Spleen (tissue), 11 donors: ENCODE data around the gene FBXO15. TPM values are rescaled to one million over a fixed set of nuclear protein-coding genes. Genes with fewer than 3 reads are reported as not detected.

Experiments
- DNase-seq: peaks from one replicate; pipeline ENCODE4 v3.0.0-alpha.2; 2020
- H3K27ac ChIP-seq, 8 donors: fragments of 200-600 bp; sonication (generic) in 7 of 8; 1 replicate in 4 of 8; 2 replicates in 4 of 8; pipeline versions ENCODE4 v1.5.0 to v1.8.0; 2016 to 2021; ENCODE audit warnings: inconsistent platforms in 4 of 8, mild to moderate bottlenecking in 4 of 8, moderate library complexity in 1 of 8
- H3K27me3 ChIP-seq, 7 donors: fragments of 200-600 bp; sonication (generic) in 6 of 7; replicated peaks in 1 of 7; 1 replicate in 4 of 7; 2 replicates in 3 of 7; pipeline versions ENCODE4 v1.5.0 to v1.8.0; 2016 to 2021; ENCODE audit warnings: inconsistent platforms in 3 of 7, mild to moderate bottlenecking in 1 of 7
- H3K36me3 ChIP-seq, 6 donors: fragments of 200-600 bp; sonication (generic) in 5 of 6; 1 replicate in 4 of 6; 2 replicates in 2 of 6; pipeline versions ENCODE4 v1.5.0 to v1.8.0; 2016 to 2021; ENCODE audit warnings: inconsistent platforms in 2 of 6
- H3K4me1 ChIP-seq, 6 donors: fragments of 200-600 bp; sonication (generic) in 5 of 6; 1 replicate in 3 of 6; 2 replicates in 3 of 6; pipeline versions ENCODE4 v1.5.0 to v1.8.0; 2016 to 2021; ENCODE audit warnings: inconsistent platforms in 3 of 6
- H3K4me3 ChIP-seq, 8 donors: fragments of 200-600 bp; sonication (generic) in 7 of 8; 1 replicate in 4 of 8; 2 replicates in 4 of 8; pipeline versions ENCODE4 v1.5.0 to v1.8.0; 2016 to 2021; ENCODE audit warnings: inconsistent platforms in 4 of 8, mild to moderate bottlenecking in 4 of 8, moderate library complexity in 2 of 8
- H3K9me3 ChIP-seq, 8 donors: fragments of 200-600 bp; sonication (generic) in 7 of 8; 1 replicate in 4 of 8; 2 replicates in 4 of 8; pipeline versions ENCODE4 v1.5.0 to v1.8.0; 2016 to 2021; ENCODE audit warnings: inconsistent platforms in 4 of 8
- POLR2A ChIP-seq, 3 donors: fragments of 450-650 bp; IDR thresholded peaks; one replicate each; pipeline ENCODE4 v1.5.1; 2017; ENCODE audit warnings: antibody characterized with exemption in 3 of 3, mild to moderate bottlenecking in 1 of 3
- POLR2AphosphoS5 ChIP-seq, 3 donors: sonication (generic); formaldehyde crosslinking; IDR thresholded peaks; one replicate each; pipeline ENCODE4 v1.5.1; 2017; ENCODE audit warnings: antibody characterized with exemption in 3 of 3
- WGBS, 5 donors: extraction: QIAGEN DNeasy Blood & Tissue Kit in 3 of 5; methylation state at CpG; one replicate each; pipeline versions ENCODE4 v1.1.5 to v1.1.7; 2013 to 2018; 5-methylcytosine and 5-hydroxymethylcytosine counted together
- intact Hi-C: fragments of 100-400 bp; cut with DNase I; formaldehyde crosslinking; loops from one replicate; pipeline ENCODE4 v1.15.0; 2023; ENCODE audit warnings: low total_unique reads
- polyA plus RNA-seq, 3 donors: library from polyadenylated mRNA; stranded (reverse); fragments of 200-250 nt; gene quantifications; one replicate each; pipeline ENCODE4 v1.2.1, GENCODE V29; 2013
- total RNA-seq, 7 donors: library from RNA; depleted of rRNA in 3 of 7; stranded (reverse); fragments of >200 nt in 3 of 7; fragmentation: NEBNext Ultra II Directional in 4 of 7; extraction: Animal tissue kit (Norgen Biotek cat#: 25700) in 4 of 7; gene quantifications; one replicate each; pipeline versions ENCODE4 v1.1.0 to v1.2.1, GENCODE V29; 2016 to 2021
- TF ChIP-seq, protein P1 (sequence below), 11 experiments: fragments of 200-600 bp in 7 of 11; fragments of 450-650 bp in 4 of 11; sonication (generic) in 4 of 11; IDR thresholded peaks in 8 of 11; conservative IDR thresholded peaks in 3 of 11; 1 replicate in 7 of 11; 2 replicates in 4 of 11; pipeline versions ENCODE4 v1.4.0 to v1.8.0; 2016 to 2021; ENCODE audit warnings: antibody characterized with exemption in 11 of 11, inconsistent platforms in 4 of 11, mild to moderate bottlenecking in 1 of 11
- donor health status: healthy with polysubstance abuse.
- donor health status: DM: no; HTN: no; CAD: no; lungs with moderate emphysema.
- donor health status: DM: no; HTN: no; CAD: no.
- donor health status: Bipolar disorder and iron deficiency.
- donor health status: healthy.
- donor health status: DM: no; HTN: no; CAD: no.
- donor health status: DM: yes; HTN: yes; CAD: no.

FBXO15 gene
- total and polyA plus RNA-seq, 10 donors = 0.28 to 3.5 (median 1.1) TPM

DNA sequence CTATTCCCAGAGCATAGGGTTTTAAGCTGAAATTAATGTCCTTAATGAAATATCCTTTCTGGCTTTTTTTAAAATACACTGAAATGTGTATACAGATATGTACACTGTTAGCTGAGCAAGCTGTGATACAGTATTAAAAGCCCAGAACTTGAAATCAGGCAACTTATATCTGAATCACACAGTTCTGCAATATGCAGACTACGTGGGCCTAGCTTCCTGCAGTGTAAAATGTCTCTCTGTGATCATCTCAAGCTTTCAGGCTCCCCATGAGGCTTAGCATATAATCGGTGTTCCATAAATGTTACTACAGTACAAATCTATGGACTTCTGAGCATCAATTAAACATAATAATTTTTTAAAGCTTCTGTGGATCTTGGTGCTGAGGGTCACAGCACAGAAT lies 8.2 kb downstream of the FBXO15 start:
- no peak for DNase-seq
- 67 to 84% (median 78%) methylated on average over 2 of the region's 2 CpGs for WGBS, 5 donors
- TF ChIP-seq, protein P1, sequence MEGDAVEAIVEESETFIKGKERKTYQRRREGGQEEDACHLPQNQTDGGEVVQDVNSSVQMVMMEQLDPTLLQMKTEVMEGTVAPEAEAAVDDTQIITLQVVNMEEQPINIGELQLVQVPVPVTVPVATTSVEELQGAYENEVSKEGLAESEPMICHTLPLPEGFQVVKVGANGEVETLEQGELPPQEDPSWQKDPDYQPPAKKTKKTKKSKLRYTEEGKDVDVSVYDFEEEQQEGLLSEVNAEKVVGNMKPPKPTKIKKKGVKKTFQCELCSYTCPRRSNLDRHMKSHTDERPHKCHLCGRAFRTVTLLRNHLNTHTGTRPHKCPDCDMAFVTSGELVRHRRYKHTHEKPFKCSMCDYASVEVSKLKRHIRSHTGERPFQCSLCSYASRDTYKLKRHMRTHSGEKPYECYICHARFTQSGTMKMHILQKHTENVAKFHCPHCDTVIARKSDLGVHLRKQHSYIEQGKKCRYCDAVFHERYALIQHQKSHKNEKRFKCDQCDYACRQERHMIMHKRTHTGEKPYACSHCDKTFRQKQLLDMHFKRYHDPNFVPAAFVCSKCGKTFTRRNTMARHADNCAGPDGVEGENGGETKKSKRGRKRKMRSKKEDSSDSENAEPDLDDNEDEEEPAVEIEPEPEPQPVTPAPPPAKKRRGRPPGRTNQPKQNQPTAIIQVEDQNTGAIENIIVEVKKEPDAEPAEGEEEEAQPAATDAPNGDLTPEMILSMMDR (IDR thresholded peaks at IDR 0.05 in 8 of 11, conservative IDR thresholded peaks at IDR 0.05 in 3 of 11) = no peak
- TF ChIP-seq POLR2A (IDR thresholded peaks at IDR 0.05) (no peak), POLR2AphosphoS5 (IDR thresholded peaks at IDR 0.05) (no peak)
- Histone ChIP-seq H3K4me3 (no peak overlapping the region), H3K9me3 (no peaks in the 10 kb centered on the region), H3K27ac (no peak overlapping the region), H3K27me3 (no peaks in the 10 kb centered on the region), H3K4me1 (no peaks in the 10 kb centered on the region), H3K36me3 (no peaks in the 10 kb centered on the region)
- intact Hi-C loops = no loop called here

DNA sequence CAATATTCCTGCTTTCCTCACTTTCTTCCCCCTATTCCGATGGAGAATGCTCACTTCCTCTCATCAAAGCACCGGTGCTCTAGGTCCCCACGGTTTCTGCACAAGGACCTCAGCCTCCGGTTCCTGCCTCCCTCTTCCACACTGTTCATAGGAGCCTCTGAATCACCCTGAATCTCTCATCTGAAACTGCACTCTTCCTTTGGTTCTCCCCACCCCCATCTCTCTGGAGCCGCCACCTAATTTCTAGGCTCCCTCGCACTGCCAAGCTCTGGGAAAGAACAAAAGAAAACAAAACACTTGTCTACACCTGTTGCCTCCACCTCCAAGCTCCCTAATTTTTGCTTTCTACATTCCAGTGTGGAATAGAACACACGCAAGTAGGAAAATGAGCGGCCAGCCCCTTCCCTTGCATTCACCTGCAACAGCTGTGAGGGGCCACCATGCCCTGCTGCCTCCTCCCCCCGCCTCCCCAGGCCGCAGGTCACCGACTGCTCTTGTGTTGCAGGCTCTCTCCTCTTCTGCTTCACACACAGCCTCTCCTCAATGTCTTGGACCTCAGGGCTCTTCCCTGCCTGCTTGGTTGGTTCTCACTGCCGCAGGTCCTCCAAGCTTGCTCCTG lies 9.6 kb downstream of the FBXO15 start:
- intact Hi-C loops = no loop called here
- TF ChIP-seq POLR2A (IDR thresholded peaks at IDR 0.05) (no peak), POLR2AphosphoS5 (IDR thresholded peaks at IDR 0.05) (no peak)
- TF ChIP-seq, protein P1 (IDR thresholded peaks at IDR 0.05 in 8 of 11, conservative IDR thresholded peaks at IDR 0.05 in 3 of 11) = no peak
- Histone ChIP-seq H3K4me1 (no peaks in the 10 kb centered on the region), H3K27ac (no peak overlapping the region), H3K9me3 (no peaks in the 10 kb centered on the region), H3K36me3 (no peaks in the 10 kb centered on the region), H3K27me3 (no peaks in the 10 kb centered on the region), H3K4me3 (no peak overlapping the region)
- 85 to 91% (median 87%) methylated on average over 12 of the region's 12 CpGs for WGBS, 5 donors
- no peak for DNase-seq

DNA sequence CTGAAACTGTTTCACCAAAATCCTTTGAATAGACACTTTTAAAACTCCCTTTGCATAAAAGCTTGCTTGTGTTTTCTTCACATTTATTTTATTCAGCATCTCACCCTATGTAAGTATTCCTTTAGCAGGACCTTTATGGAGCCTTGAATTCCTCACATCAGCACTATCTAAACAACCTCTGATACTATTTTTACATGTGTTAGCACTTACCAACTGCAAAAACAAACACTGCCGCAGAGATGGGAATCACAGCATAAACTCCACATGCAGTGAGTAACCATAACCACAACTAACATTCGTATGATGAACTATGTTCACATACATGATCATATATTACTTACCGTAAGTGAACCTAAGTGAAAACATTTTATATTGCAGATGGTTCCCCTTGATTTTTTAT lies 15.4 kb downstream of the FBXO15 start:
- Histone ChIP-seq H3K9me3 (no peaks in the 10 kb centered on the region), H3K4me1 (no peaks in the 10 kb centered on the region), H3K27ac (no peak overlapping the region), H3K36me3 (no peaks in the 10 kb centered on the region), H3K4me3 (no peak overlapping the region), H3K27me3 (no peaks in the 10 kb centered on the region)
- no peak for DNase-seq
- no peak for TF ChIP-seq POLR2A (IDR thresholded peaks at IDR 0.05)
- TF ChIP-seq, protein P1 (IDR thresholded peaks at IDR 0.05 in 8 of 11, conservative IDR thresholded peaks at IDR 0.05 in 3 of 11) = no peak
- no peak for TF ChIP-seq POLR2AphosphoS5 (IDR thresholded peaks at IDR 0.05)
- WGBS, 5 donors = 84 to 96% (median 89%) methylated on average over 3 of the region's 3 CpGs
- intact Hi-C loops = no loop called here

DNA sequence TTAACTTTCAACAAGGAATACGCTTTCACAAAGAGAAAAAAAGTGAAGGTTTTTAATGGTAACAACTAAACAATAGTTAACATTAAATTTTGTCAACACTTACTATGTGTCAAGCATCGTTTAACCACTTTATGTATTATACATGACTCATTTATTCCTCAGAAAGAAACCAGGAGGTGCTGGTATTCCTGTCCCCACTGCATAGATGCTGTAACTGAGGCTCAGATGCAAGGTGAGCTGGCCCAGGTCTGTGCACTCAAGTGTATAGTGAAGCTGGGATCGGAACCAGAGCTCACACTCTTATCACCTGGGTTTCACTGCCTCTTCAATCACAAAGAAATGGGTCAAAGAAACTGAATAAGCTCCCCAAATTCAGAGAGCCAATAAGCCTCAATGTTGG lies 16.5 kb downstream of the FBXO15 start:
- WGBS, 5 donors = 80 to 93% (median 91%) methylated on average over 3 of the region's 3 CpGs
- Histone ChIP-seq H3K27me3 (no peaks in the 10 kb centered on the region), H3K9me3 (no peaks in the 10 kb centered on the region), H3K27ac (no peak overlapping the region), H3K4me1 (no peaks in the 10 kb centered on the region), H3K36me3 (no peaks in the 10 kb centered on the region), H3K4me3 (no peak overlapping the region)
- TF ChIP-seq POLR2AphosphoS5 (IDR thresholded peaks at IDR 0.05) (no peak), POLR2A (IDR thresholded peaks at IDR 0.05) (no peak)
- intact Hi-C loops = no loop called here
- no peak for DNase-seq
